Heart right ventricle (tissue), 16 donors: ENCODE data around the gene ADARB2. TPM values are rescaled to one million over a fixed set of nuclear protein-coding genes. Genes with fewer than 3 reads are reported as not detected.

Source experiments
- ATAC-seq, 8 donors: fragments of 200-7000 bp; cut with Tn5 transposase; one replicate each; pipeline ENCODE4 v1.9.1; 2020; ENCODE audit warnings: mild to moderate bottlenecking in 8 of 8, moderate library complexity in 8 of 8, moderate number of reproducible peaks in 1 of 8
- DNase-seq, 2 donors: peaks; one replicate each; pipeline ENCODE4 v3.0.0-alpha.2; 2020
- H3K27ac ChIP-seq, 10 donors: fragments of 200-600 bp; sonication (generic) in 2 of 10; one replicate each; pipeline versions ENCODE4 v1.5.0 to v1.8.0; 2020 to 2022; ENCODE audit warnings: mild to moderate bottlenecking in 3 of 10
- H3K27me3 ChIP-seq, 7 donors: fragments of 200-600 bp; one replicate each; pipeline ENCODE4 v1.8.0; 2021 to 2022; ENCODE audit warnings: mild to moderate bottlenecking in 2 of 7
- H3K36me3 ChIP-seq, 9 donors: fragments of 200-600 bp; sonication (generic) in 1 of 9; one replicate each; pipeline versions ENCODE4 v1.5.0 to v1.8.0; 2020 to 2022; ENCODE audit warnings: mild to moderate bottlenecking in 2 of 9
- H3K4me1 ChIP-seq, 9 donors: fragments of 200-600 bp; sonication (generic) in 1 of 9; one replicate each; pipeline versions ENCODE4 v1.5.0 to v1.8.0; 2020 to 2022; ENCODE audit warnings: mild to moderate bottlenecking in 4 of 9
- H3K4me3 ChIP-seq, 10 donors: fragments of 200-600 bp; sonication (generic) in 2 of 10; one replicate each; pipeline versions ENCODE4 v1.5.0 to v1.8.0; 2020 to 2022; ENCODE audit warnings: mild to moderate bottlenecking in 7 of 10, moderate library complexity in 2 of 10
- H3K9me3 ChIP-seq, 11 donors: fragments of 200-600 bp in 10 of 11; sonication (generic) in 2 of 11; one replicate each; pipeline versions ENCODE4 v1.5.0 to v1.8.0; 2013 to 2022; ENCODE audit warnings: mild to moderate bottlenecking in 2 of 11, control low read depth in 1 of 11, moderate library complexity in 1 of 11
- CTCF ChIP-seq, 9 donors: fragments of 200-600 bp; sonication (generic) in 2 of 9; IDR thresholded peaks; one replicate each; pipeline versions ENCODE4 v1.5.0 to v1.8.0; 2021 to 2022; ENCODE audit warnings: antibody characterized with exemption in 9 of 9, mild to moderate bottlenecking in 5 of 9, moderate library complexity in 1 of 9
- WGBS, 2 donors: extraction: QIAGEN DNeasy Blood & Tissue Kit; methylation state at CpG; one replicate each; pipeline ENCODE4 v1.1.7; 2013; ENCODE audit warnings: inconsistent platforms in 1 of 2; 5-methylcytosine and 5-hydroxymethylcytosine counted together
- intact Hi-C, 10 donors: fragments of 100-400 bp; cut with DNase I; formaldehyde crosslinking; loops; one replicate each; pipeline versions ENCODE4 v1.11.1 to v1.14.2; 2022
- polyA plus RNA-seq, 2 donors: library from polyadenylated mRNA; stranded (reverse); fragments of 200-250 nt; gene quantifications; one replicate each; pipeline ENCODE4 v1.2.3, GENCODE V29; 2013
- total RNA-seq, 10 donors: library from RNA; stranded (reverse); fragmentation: NEBNext Ultra II Directional in 3 of 10; extraction: Animal tissue kit (Norgen Biotek cat#: 25700) in 3 of 10; gene quantifications; one replicate each; pipeline versions ENCODE4 v1.2.1 to v1.2.4, GENCODE V29; 2021 to 2023
- donor health status: Arrhythmogenic right ventricular cardiomyopathy.
- donor health status: ischemic (EF 13 %, LVEDD 7.1; RV severe dilation, severe dysfunction).
- donor health status: healthy with polysubstance abuse.
- donor health status: DM: no; HTN: yes; CAD: no.
- donor health status: DM: no; HTN: no; CAD: no.
- donor health status: ischemic (EF 25% LVEDD 6.9; RV normal size, moderate dysfunction).
- donor health status: ischemic (EF 25% LVEDD 5.7; RV mildly dilated, moderate dysfunction).
- donor health status: healthy.
- donor health status: DM: yes; HTN: yes; CAD: no.
- donor health status: Ischemic cardiomyopathy.
- donor health status: ischemic (EF 35%, LVEDD 5.7; RV mildly dilated, moderate dysfunction).
- donor health status: nonischemic (EF 11% LVEDD 7.7; RV severe dilation, severe dysfunction).
- donor health status: DM: yes; HTN: yes; CAD: no.
- donor health status: PGD.
- donor health status: ischemic (EF 29% LVEDD 5.4; RV normal size, mild dysfunction).
- donor health status: nonischemic (EF 23%, LVEDD 6.1; RV moderate dilation, normal function).

The ADARB2 gene
- total and polyA plus RNA-seq, 12 donors, result 0.08 to 0.47 (median 0.17) TPM; not detected in 2

GRCh38 chr10:1563028-1563427 lies 174.3 kb downstream of the ADARB2 start:
- 77 to 79% methylated on average over 13 of the region's 13 CpGs for WGBS, 2 donors
- peaks cover 0 to 43% (median 21%) of the 10 kb centered on the region in 7 donors for H3K27me3 ChIP-seq
- intact Hi-C loops, result no loop called here

GRCh38 chr10:1561731-1562337 lies 175.5 kb downstream of the ADARB2 start:
- intact Hi-C loops, result no loop called here
- no peak for TF ChIP-seq CTCF (IDR thresholded peaks at IDR 0.05)
- Histone ChIP-seq H3K4me3 (no peak overlapping the region), H3K27me3 (peaks cover 0 to 48% (median 21%) of the 10 kb centered on the region in 7 donors), H3K36me3 (no peaks in the 10 kb centered on the region), H3K9me3 (no peaks in the 10 kb centered on the region), H3K27ac (no peak overlapping the region), H3K4me1 (peaks cover 0 to 7% (median 0%) of the 10 kb centered on the region in 9 donors)
- 74 to 78% methylated on average over 19 of the region's 19 CpGs for whole genome bisulfite sequencing, 2 donors
- DNase-seq, result no peak
- no peak for ATAC-seq

More at GRCh38 chr10:1563028-1563427, 174.3 kb downstream of the ADARB2 start:
- H3K36me3 ChIP-seq, result no peaks in the 10 kb centered on the region
- H3K4me3 ChIP-seq, result no peak overlapping the region
- no peak overlapping the region for H3K27ac ChIP-seq
- DNase-seq, result no peak
- ATAC-seq, result no peak
- no peaks in the 10 kb centered on the region for H3K9me3 ChIP-seq
- no peak for TF ChIP-seq CTCF (IDR thresholded peaks at IDR 0.05)
- peaks cover 0 to 7% (median 0%) of the 10 kb centered on the region in 9 donors for H3K4me1 ChIP-seq

GRCh38 chr10:1560535-1561192 lies 176.7 kb downstream of the ADARB2 start:
- no peaks in the 10 kb centered on the region for H3K9me3 ChIP-seq

GRCh38 chr10:1559761-1560160 lies 177.6 kb downstream of the ADARB2 start:
- H3K27ac ChIP-seq, result no peak overlapping the region
- no peak for TF ChIP-seq CTCF (IDR thresholded peaks at IDR 0.05)
- H3K9me3 ChIP-seq, result no peaks in the 10 kb centered on the region
- H3K27me3 ChIP-seq, result peaks cover 0 to 59% (median 23%) of the 10 kb centered on the region in 7 donors
- H3K4me3 ChIP-seq, result no peak overlapping the region
- intact Hi-C loops, result no loop called here
- 24 to 25% methylated on average over 11 of the region's 11 CpGs for WGBS, 2 donors
- no peaks in the 10 kb centered on the region for H3K36me3 ChIP-seq
- DNase-seq (no peak), ATAC-seq (no peak)
- H3K4me1 ChIP-seq, result peaks cover 0 to 7% (median 0%) of the 10 kb centered on the region in 9 donors

More at GRCh38 chr10:1560535-1561192, 176.7 kb downstream of the ADARB2 start:
- DNase-seq (no peak), ATAC-seq (no peak)
- H3K4me3 ChIP-seq, result no peak overlapping the region
- no peaks in the 10 kb centered on the region for H3K36me3 ChIP-seq
- peaks cover 0 to 59% (median 21%) of the 10 kb centered on the region in 7 donors for H3K27me3 ChIP-seq
- peaks cover 0 to 7% (median 0%) of the 10 kb centered on the region in 9 donors for H3K4me1 ChIP-seq
- 78 to 80% methylated on average over 16 of the region's 16 CpGs for WGBS, 2 donors
- H3K27ac ChIP-seq, result no peak overlapping the region
- TF ChIP-seq CTCF (IDR thresholded peaks at IDR 0.05), result no peak
- intact Hi-C loops, result no loop called here
